Pons (tissue), 1 donor: ENCODE results near the gene SPDYE6.
"Not testable (repeated sequence)": the region's sequence is repeated elsewhere in the genome, so short reads cannot be mapped to it uniquely, and the experiment has no call there.

ENCODE experiments used
- DNase-seq: peaks from one replicate; pipeline ENCODE4 v3.0.0-alpha.2; 2016; ENCODE audit warnings: low spot score

Gene SPDYE6

GRCh38 chr7:102356344-102356743, at the start of gene SPDYE6:
Gene SPDYE6, minus strand, starts transcription at chr7:102356444. Its CDS starts 421 bp downstream, at chr7:102356023.
- DNase-seq, result not testable (repeated sequence)

- DNase-seq, result not testable (repeated sequence)
These were observed 48.6 kb upstream of the SPDYE6 start for GRCh38 chr7:102404862-102405188.

DNA sequence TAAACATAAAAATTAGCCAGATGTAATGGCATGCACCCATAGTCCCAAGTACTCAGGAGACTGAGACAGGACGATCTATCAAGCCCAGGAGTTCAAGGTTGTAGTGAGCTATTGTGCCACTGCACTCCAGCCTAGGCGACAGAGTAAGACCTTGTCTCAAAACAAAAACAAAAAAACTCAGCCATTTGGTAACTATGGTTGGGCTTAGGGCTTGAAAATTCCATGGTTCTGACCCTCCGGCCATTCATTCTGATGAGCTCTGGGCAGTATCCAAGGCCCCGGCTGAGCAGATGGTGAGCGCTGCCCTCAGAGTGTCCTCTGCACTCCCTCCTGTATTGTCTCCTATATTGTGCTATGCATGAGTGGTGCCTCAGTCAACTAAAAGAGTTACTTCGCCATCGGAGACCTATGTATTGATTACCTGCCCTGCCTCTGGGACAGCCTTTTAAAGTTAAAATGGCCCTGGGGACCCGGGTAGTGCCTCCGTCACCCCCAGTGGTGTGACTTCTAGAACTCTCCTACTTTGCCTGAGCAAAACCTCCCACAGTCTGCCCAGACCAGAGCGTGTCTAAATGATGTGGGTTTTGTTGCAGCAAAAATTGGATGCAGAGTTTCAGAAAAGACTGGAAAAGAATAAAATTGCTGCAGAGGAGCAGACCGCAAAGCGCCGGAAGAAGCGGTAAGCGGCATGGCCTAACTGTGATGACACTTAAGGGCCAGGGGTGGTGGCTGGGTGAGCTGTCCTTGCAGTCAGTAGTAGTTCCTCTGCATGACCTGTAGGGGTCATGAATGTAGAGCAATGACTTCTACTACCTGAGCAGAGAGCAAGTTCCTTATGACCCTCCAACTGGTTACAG, 48.0 kb upstream of the SPDYE6 start:
- DNase-seq, result peak; percentile 45

GRCh38 chr7:102403563-102403962, 47.3 kb upstream of the SPDYE6 start:
- DNase-seq, result no peak

GRCh38 chr7:102400360-102400759, 44.1 kb upstream of the SPDYE6 start:
- DNase-seq, result no peak

- DNase-seq, result no peak
These were observed 42.3 kb upstream of the SPDYE6 start for GRCh38 chr7:102398543-102398942.

DNA sequence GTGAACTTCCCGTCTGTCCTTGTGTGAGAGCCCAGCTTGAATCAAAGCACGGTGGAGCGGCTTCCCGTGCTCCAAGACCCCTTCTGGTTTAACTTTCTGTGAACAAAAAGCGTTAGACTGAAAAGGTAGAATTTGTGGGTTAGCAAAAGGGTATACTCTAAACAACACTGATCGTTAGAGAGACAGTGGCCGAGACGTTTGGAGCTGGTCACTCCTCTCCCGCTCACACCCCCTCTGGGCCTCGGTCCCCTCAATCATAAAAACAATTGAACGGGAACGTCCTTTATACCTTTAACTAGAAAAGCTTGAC, 40.4 kb upstream of the SPDYE6 start:
- DNase-seq, result no peak

GRCh38 chr7:102395873-102396709, 39.8 kb upstream of the SPDYE6 start, which contains the start of gene PRKRIP1:
Gene PRKRIP1, plus strand, starts transcription at chr7:102396363. Its CDS starts 49 bp downstream, at chr7:102396412.
- peak; percentile 97 for DNase-seq

- DNase-seq, result no peak
These were observed 39.3 kb upstream of the SPDYE6 start for GRCh38 chr7:102395592-102395872.

DNA sequence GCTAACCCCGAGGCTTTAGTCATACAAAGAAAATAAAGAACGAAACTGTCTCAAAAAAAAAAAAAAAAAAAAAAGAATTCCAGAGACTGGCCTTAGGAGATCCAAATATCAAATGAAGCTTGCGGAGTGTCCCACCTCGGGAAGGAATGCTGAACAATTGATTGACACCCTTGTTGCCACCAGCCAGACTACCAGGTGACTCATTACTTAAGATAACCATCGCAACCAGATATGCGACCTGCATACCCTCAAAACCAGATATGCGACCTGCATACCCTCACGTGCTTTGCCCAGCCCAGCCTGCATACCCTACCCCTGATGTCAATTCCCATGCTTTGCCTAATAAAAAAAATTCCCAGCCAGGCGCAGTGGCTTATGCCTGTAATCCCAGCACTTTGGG, 37.2 kb upstream of the SPDYE6 start:
- DNase-seq, result no peak

DNA sequence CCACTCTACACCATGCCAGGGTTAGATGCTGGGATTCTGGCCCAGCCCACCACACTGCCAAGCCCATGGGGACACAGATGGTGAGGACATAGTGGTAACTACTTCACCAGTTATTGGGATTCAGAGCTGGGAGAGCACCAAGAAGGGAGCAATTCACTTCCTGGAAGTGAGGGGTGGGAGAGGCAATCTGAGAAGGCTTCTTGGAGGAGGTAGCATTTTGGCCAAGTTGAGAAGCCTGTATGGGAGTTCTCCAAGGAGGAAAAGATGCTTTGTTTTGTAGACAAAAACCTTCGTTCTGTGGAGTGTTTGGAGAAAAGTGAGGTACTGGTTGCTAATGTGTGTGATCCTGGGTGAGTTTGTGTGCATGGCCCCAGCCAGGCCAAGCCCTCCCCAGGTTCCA, 36.1 kb upstream of the SPDYE6 start:
- no peak for DNase-seq

GRCh38 chr7:102390697-102391484, 34.6 kb upstream of the SPDYE6 start:
- peak; percentile 78 for DNase-seq

GRCh38 chr7:102389810-102390209, 33.6 kb upstream of the SPDYE6 start:
- no peak for DNase-seq

DNA sequence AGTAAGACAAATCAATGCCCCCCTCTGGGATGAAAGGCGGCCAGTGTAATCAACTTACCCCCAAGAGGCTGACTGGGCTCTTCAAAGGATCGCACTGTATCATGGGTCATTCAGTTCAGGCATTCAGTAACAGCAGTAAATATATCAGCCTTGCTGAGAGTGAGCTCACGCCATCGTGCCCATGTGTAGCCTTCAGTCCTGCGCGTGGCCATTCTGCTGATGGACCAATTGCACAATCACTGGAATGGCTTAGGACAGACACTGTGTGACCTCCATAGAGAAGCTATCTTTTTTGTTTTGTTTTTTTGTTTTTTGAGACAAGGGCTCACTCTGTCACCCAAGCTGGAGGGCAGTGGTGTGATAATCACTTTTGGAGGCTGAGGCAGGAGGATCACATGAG, 30.8 kb upstream of the SPDYE6 start:
- DNase-seq, result no peak

- not testable (repeated sequence) for DNase-seq
These were observed 25.6 kb upstream of the SPDYE6 start for GRCh38 chr7:102381696-102382425.

DNA sequence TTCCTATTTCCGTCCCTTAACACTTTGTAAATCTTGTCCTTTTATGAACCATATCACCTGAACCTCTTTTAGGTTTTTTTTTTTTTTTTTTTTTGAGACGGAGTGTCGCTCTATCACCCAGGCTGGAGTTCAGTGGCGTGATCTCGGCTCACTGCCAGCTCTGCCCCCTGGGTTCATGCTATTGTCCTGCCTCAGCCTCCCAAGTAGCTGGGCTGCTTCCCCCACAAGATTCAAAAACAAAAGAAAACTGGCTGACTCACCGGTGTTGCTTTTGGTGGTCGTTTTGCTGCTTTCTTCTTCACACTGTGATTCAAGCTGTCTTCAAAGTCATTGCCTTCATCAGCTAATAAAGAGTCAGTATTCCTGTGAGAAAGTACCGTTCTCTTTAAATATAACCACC, 24.6 kb upstream of the SPDYE6 start:
- DNase-seq, result not testable (repeated sequence)

DNA sequence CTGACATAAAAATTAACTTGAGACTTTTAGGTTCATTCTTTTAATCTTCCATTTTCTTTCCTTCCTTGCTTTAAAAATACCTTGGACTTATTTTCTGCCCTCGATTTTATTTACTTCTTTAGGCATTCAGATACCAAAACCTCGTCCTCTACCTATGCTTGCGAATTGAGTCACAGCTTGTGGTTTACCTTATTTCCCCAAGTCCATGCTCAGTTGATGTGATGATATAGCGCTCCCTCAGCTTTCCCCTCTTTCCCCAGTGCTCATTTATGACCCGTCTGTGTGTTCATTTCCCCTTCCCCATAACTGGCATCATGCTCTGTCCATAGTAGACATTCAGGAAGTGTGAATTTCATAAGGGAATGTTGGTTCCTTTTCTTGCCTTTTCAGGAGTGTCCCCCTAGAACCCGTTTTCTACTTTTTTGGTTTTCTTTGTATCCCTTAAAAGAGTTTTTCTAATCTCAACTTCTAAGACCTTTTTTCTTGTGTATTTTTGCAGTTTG, 20.8 kb upstream of the SPDYE6 start:
- no peak for DNase-seq

DNA sequence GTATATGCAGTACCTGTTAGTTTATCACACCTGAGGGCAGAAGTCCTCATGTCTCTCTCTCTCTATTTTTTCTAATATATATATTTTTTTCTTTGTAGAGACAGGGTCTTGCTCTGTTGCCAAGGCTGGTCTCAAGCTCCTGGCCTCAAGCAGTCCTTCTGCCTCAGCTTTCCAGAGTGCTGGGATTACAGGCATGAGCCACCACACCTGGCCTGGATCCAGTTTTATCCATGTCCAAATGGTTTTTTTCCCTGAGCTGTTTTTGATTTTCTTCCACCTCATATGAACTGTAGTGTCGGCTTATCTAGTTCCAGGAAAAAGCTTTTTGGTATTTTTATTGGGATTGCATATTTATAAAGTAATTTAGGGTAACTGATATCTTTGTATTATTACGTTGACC, 16.6 kb upstream of the SPDYE6 start:
- DNase-seq, result not testable (repeated sequence)

DNA sequence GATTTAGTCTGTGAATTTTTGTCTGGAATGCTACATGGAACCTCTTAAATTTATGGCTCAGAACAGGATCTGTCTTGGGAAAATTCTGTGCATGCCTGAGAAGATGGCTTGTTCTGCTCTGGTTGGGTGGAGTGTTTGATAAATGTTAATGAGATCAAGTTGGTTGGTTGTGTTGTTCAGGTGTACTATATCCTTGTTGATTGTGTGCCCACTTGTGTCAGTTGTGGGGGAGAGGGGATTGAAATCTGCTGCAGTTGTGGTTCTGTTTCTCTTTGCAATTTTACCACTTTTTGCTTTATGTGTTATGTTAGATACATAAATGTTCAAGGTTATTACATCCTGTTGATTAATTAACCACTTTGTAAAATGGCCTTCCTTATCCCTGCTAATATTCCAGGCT, 13.8 kb upstream of the SPDYE6 start:
- not testable (repeated sequence) for DNase-seq

- DNase-seq, result not testable (repeated sequence)
These were observed 9.1 kb upstream of the SPDYE6 start for GRCh38 chr7:102365390-102365789.

DNA sequence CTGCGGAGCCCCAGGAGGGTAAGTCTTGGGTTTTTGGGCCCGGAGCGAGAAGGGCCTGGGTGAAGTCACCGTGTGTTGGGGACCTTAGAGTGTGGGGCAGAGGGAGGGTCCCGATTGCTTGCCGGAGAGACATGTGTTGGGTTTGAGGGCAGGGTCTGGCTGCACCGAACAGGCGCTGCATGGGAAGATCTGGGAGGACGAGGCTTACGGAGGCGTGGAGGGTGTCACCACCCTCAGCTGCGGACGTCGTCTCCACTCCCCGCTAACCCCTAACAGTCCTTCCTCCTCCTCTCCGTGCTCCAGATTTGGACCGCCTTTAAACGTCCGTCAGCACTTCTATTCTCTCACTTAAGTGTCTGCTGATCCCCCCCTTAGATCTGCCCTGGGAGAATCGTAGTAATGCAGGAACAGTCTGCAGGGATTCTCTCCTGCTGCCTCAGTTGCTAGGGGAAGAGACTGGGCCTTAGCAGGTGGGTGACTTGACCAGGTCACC, 8.2 kb upstream of the SPDYE6 start:
- DNase-seq, result not testable (repeated sequence)
